ENCODE data around the gene MTMR2. TPM values are rescaled to one million over a fixed set of nuclear protein-coding genes. Genes with fewer than 3 reads are reported as not detected.

Gene MTMR2
- total RNA-seq, 1 donor from 2014 or later: 68.9 TPM

DNA sequence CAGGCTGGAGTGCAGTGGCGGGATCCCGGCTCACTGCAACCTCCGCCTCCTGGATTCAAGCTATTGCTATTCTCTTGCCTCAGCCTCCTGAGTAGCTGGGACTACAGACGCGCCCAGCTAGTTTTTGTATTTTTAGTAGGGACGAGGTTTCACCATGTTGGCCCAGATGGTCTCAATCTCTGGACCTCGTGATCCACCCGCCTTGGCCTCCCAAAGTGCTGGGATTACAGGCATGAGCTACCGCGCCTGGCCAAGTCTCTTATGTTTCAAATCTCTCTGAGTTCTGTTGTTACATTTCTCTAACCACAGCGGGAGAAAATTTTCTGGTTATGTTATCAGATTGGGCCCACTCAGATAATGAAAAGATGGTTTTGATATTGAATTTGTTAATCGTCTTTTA is 123.5 kb downstream of the MTMR2 start:
- H3K27ac Mint-ChIP-seq: no peak overlapping the region
- peaks cover 6% of the 10 kb centered on the region for H3K9me3 Mint-ChIP-seq
- no peaks in the 10 kb centered on the region for H3F3A ChIP-seq (ENCODE audit: low read depth)
- H3K4me3 ChIP-seq: no peak overlapping the region
- no peaks in the 10 kb centered on the region for H3K4me1 Mint-ChIP-seq
- H3K4me1 ChIP-seq: no peaks in the 10 kb centered on the region
- no peak overlapping the region for H3K4me3 Mint-ChIP-seq
- H2AFZ ChIP-seq (replicated peaks): no peak overlapping the region
- no peak for DNase-seq (ENCODE audit: low spot score)
- H4K20me1 ChIP-seq (ENCODE audit: low read depth): peaks cover 27% of the 10 kb centered on the region
- H3K36me3 Mint-ChIP-seq: peaks cover 38% of the 10 kb centered on the region
- no peak overlapping the region for H3K4me2 ChIP-seq
- no peak overlapping the region for H3K9ac ChIP-seq
- peaks cover 24% of the 10 kb centered on the region for H3K36me3 ChIP-seq
- no peaks in the 10 kb centered on the region for H3K27me3 ChIP-seq
- H3K27ac ChIP-seq: no peak overlapping the region
- peaks cover under 1% of the 10 kb centered on the region for H3K9me3 ChIP-seq (ENCODE audit: low read depth)
- no peaks in the 10 kb centered on the region for H3K27me3 Mint-ChIP-seq (ENCODE audit: insufficient read depth, low read depth)
- TF ChIP-seq EZH2 (IDR thresholded peaks at IDR 0.05) (no peak), EZH2phosphoT487 (IDR thresholded peaks at IDR 0.05) (no peak)
- TF ChIP-seq, protein P1, sequence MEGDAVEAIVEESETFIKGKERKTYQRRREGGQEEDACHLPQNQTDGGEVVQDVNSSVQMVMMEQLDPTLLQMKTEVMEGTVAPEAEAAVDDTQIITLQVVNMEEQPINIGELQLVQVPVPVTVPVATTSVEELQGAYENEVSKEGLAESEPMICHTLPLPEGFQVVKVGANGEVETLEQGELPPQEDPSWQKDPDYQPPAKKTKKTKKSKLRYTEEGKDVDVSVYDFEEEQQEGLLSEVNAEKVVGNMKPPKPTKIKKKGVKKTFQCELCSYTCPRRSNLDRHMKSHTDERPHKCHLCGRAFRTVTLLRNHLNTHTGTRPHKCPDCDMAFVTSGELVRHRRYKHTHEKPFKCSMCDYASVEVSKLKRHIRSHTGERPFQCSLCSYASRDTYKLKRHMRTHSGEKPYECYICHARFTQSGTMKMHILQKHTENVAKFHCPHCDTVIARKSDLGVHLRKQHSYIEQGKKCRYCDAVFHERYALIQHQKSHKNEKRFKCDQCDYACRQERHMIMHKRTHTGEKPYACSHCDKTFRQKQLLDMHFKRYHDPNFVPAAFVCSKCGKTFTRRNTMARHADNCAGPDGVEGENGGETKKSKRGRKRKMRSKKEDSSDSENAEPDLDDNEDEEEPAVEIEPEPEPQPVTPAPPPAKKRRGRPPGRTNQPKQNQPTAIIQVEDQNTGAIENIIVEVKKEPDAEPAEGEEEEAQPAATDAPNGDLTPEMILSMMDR (IDR thresholded peaks at IDR 0.05): no peak
- peaks cover 53% of the 10 kb centered on the region for H3K79me2 ChIP-seq (ENCODE audit: low read depth)

DNA sequence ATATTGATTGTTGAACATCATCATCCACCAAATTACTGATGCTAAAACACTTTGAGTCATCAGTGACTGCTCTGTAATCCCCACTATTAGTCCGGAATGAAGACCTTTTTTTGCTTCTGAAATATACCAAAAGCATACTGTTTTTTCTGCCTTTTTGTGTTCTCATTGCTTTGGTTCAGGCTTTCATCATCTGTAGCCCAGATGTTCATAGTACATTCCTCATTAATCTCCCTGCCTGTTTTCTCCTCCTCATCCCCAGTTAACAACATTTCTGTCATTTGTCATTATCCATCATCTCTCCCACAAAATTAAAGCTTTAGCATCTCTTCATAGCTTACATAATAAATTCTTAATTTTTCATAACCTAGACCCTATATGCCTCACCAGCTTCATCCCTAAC is 124.4 kb downstream of the MTMR2 start:
- Histone ChIP-seq H3K27ac (no peak overlapping the region), H3F3A (ENCODE audit: low read depth) (no peaks in the 10 kb centered on the region), H3K4me3 (no peak overlapping the region), H3K4me2 (no peak overlapping the region), H3K79me2 (ENCODE audit: low read depth) (peaks cover 62% of the 10 kb centered on the region), H3K4me1 (no peaks in the 10 kb centered on the region), H2AFZ (replicated peaks) (no peak overlapping the region), H3K36me3 (peaks cover 15% of the 10 kb centered on the region), H3K9ac (no peak overlapping the region), H4K20me1 (ENCODE audit: low read depth) (peaks cover 36% of the 10 kb centered on the region), H3K27me3 (no peaks in the 10 kb centered on the region), H3K9me3 (ENCODE audit: low read depth) (no peaks in the 10 kb centered on the region)
- Mint-ChIP-seq H3K4me1 (no peaks in the 10 kb centered on the region), H3K4me3 (no peak overlapping the region), H3K27ac (no peak overlapping the region), H3K27me3 (ENCODE audit: insufficient read depth, low read depth) (no peaks in the 10 kb centered on the region), H3K36me3 (peaks cover 34% of the 10 kb centered on the region), H3K9me3 (peaks cover 2% of the 10 kb centered on the region)
- DNase-seq (ENCODE audit: low spot score): no peak
- TF ChIP-seq, protein P1 (IDR thresholded peaks at IDR 0.05): no peak

DNA sequence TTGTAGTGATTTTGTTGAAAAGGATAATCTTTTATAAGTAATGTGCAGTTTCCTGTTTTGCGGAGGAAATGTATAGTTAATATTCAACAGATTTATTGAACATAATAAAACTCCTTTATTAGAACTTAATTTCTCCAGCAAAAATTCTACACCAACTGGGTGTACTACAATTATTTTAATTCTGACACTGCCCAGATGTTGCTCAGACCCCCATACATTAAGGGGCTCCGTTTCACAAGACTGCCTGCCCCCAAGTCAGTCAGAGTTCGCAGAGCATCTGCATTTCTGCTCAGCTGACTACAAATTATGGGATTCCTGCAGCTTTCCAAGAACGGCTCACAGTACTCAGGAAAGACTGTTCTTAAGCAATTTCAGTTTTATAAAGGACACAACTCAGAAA is 127.4 kb downstream of the MTMR2 start:
- Histone ChIP-seq H3F3A (ENCODE audit: low read depth) (no peaks in the 10 kb centered on the region), H3K27ac (no peak overlapping the region), H3K4me1 (peaks cover 6% of the 10 kb centered on the region), H3K36me3 (peaks cover 10% of the 10 kb centered on the region), H3K79me2 (ENCODE audit: low read depth) (peaks cover 88% of the 10 kb centered on the region), H2AFZ (replicated peaks) (no peak overlapping the region), H3K27me3 (no peaks in the 10 kb centered on the region), H4K20me1 (ENCODE audit: low read depth) (peaks cover 67% of the 10 kb centered on the region), H3K4me2 (no peak overlapping the region), H3K4me3 (no peak overlapping the region), H3K9me3 (ENCODE audit: low read depth) (no peaks in the 10 kb centered on the region), H3K9ac (no peak overlapping the region)
- Mint-ChIP-seq H3K9me3 (no peaks in the 10 kb centered on the region), H3K4me1 (peaks cover 22% of the 10 kb centered on the region), H3K27me3 (ENCODE audit: insufficient read depth, low read depth) (no peaks in the 10 kb centered on the region), H3K27ac (no peak overlapping the region), H3K4me3 (no peak overlapping the region), H3K36me3 (peaks cover 20% of the 10 kb centered on the region)
- no peak for DNase-seq (ENCODE audit: low spot score)
- TF ChIP-seq EZH2 (IDR thresholded peaks at IDR 0.05): no peak
- TF ChIP-seq, protein P1 (IDR thresholded peaks at IDR 0.05): no peak

All from neural progenitor cell (in vitro differentiated cells).